GM12801 (cell line): Measurements from ENCODE around the gene INPP4A.

Experiments
- CTCF ChIP-seq: IDR thresholded peaks from one replicate; pipeline ENCODE4 v1.5.1; 2011; ENCODE audit warnings: control low read depth; ENCODE audit not compliant: insufficient read length; ENCODE audit errors: extremely low read depth

Gene INPP4A

DNA sequence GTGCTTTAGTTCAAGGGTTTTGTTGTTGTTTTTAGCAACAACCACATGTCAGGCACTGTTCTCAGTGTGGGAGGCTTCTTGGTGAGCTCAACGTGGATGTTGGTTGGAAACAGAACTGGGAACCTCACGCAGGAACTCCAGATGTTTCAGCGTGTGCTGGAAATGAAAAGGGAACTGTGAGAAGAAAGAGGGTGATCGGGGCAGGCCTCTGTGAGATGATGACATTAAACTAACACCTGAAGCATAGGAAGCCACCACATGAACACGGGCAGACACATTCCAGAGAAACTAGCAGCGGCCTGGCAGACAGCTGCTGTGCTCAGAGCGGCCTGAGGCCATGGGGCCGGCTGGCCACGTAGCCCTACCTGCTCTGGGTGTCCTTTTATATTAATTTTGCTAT is 97.2 kb downstream of the INPP4A start:
- no peak for TF ChIP-seq CTCF

DNA sequence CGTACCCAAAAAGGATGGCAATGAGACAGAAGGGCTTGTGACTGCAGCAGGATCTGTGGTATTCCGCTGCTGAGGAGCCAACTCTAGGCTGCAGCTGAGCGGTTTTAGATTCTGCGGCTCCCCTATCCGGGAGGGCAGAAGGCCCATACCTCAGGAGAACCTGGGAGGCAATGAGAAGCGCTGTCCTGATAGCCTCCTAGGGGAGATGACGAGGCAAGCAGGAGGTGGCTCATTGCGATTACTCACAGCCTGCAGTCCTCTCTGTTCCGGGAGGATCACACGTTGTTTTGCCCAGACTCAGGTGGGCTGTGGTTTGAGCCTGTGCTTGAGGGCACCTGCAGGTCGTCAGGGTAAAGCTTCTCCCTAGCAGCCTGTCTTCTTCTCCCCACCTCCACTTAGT is 98.6 kb downstream of the INPP4A start:
- TF ChIP-seq CTCF = no peak

- no peak for TF ChIP-seq CTCF
Measured at GRCh38 chr2:98543842-98544241, 99.2 kb downstream of the INPP4A start.

- no peak for TF ChIP-seq CTCF
Measured at GRCh38 chr2:98545591-98545990, 100.9 kb downstream of the INPP4A start.

GRCh38 chr2:98546186-98546585 is 101.5 kb downstream of the INPP4A start:
- TF ChIP-seq CTCF = no peak

DNA sequence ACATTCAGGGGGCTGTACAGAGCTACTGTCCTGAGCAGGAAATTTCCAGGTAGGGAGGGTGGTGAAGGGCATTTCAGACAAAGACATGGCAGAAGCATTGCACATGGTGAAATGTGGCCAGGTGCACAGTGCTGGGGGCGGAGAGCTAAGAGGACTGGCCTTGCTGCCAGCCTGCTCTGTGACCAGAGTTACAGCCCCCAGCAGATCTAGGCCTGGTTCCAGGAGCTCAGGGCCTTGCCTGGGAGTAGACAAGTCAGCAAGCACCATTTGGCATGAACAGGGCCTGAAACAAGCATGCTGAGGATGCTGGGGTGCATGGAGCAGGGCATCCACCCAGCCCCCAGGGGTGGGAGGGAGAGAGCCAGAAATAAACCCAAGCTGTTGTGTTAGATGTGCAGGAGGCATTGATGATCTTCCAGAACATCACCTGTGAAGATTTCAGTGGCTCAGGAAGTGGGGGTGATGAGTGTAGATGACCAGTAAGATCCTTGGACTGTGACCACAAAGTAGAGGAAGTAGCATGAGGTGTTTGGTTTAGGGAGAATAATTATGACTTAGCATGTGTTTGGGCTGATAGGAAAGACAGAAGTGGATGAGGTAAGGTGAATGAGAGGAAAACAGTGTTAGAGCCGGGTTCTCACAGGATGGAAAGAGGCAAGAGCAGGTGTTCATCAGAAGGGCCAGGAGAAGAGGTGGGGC is 102.6 kb downstream of the INPP4A start:
- no peak for TF ChIP-seq CTCF

- TF ChIP-seq CTCF = no peak
Measured at GRCh38 chr2:98548920-98549818, 104.5 kb downstream of the INPP4A start.
